HG02763 (cell line): ENCODE data around the gene IFIT1.
"Not testable (repeated sequence)": the region's sequence is repeated elsewhere in the genome, so short reads cannot be mapped to it uniquely, and the experiment has no call there.

Experiments
- ATAC-seq: cut with Tn5 transposase; IDR thresholded peaks from one replicate; pipeline ENCODE4 v1.9.1; 2021; ENCODE audit warnings: mild to moderate bottlenecking, moderate library complexity; ENCODE audit not compliant: unreplicated experiment

Gene IFIT1

DNA sequence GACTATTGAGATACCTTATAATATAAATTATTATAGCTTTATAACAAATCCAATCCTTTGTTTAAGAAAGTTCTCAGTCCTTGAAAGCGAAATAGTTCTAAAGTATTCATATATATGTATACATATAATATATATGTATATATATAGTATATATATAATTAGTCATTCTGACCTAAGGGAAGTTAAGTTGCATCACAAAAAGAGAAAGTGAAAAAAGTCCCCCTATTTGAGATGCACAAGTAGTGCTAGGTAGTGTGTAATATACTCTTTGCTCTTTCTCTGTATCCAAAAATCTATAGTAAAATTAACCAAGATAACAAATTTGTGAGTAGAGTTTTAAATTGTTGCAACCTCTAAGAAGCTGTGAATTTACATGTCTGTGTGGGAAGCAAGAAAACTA, 27.9 kb upstream of the IFIT1 start:
- ATAC-seq: no peak

DNA sequence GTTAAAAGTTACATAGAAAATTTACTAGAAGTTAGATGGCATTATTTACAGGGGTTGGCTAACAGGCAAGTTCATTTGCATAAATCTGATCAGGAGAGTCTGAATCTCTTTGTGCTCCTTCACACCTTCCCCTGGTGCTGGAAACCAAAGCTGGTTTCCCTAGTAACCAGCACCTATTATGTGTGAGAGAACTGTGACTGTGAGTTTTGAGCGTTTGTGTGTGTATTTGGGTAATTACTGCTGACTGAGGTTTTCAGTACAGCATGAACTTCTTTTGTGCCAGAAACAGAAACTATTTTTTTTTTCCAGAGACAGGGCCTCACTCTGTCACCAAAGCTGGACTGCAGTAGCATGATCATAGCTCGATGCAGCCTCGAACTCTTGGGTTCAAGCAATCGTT, 24.9 kb upstream of the IFIT1 start:
- peak; percentile 80 for ATAC-seq

DNA sequence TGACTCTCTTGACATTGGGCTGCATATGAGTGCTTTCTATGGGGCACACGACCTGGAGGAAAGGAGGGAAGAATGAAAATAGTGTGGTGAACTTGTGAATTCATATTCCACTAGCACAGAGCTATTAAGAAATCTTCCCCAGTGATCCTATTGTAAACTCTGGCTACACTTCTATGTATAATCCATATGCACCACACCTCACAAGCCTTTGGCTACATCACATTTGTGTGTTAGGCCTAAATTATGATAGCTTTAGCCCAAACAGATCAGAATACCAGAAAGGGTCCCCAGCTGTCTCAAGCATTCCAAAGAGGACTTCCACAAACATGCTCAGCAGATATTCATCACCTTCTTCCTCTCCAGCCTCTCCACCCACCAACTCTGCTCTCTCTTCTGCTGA, 24.3 kb upstream of the IFIT1 start:
- ATAC-seq: no peak

- ATAC-seq: no peak
Observed at GRCh38 chr10:89369156-89370105, 23.0 kb upstream of the IFIT1 start.

DNA sequence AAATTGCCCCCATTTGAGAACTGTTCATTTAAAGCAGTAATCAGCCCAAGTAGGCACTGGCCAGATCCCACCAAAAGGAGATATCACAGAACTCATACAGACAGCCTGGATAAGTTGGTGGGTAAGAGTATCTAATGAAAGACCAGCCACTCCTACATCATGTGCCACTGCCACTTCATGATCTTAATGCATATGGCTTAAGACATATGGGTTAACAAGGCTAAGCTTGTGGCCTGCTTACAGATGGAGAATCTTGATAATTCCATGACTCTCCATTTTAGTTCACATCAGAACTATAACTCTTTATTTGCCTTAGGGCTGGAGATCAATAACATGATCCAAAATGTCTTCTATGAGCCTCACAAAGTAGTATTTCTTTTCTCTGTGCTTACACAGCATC, 21.3 kb upstream of the IFIT1 start:
- no peak for ATAC-seq

DNA sequence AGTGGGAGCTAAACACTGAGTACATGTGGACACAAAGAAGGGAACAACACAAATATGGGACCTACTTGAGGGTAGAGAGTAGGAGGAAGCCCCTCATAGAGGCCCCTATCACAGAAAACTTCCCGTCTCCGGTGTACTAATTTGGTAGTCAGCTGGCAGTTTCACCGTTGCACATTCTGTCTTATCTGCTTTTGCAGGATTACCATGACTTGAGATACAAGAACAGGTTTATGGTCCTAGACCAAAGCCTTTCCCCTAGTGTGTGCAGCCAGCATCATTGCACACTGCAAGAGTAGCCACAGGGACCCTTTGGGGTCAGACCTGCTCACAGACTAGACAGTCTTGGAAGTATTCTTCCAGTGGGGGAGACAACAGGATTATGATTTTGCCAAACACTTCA, 20.4 kb upstream of the IFIT1 start:
- ATAC-seq: no peak

DNA sequence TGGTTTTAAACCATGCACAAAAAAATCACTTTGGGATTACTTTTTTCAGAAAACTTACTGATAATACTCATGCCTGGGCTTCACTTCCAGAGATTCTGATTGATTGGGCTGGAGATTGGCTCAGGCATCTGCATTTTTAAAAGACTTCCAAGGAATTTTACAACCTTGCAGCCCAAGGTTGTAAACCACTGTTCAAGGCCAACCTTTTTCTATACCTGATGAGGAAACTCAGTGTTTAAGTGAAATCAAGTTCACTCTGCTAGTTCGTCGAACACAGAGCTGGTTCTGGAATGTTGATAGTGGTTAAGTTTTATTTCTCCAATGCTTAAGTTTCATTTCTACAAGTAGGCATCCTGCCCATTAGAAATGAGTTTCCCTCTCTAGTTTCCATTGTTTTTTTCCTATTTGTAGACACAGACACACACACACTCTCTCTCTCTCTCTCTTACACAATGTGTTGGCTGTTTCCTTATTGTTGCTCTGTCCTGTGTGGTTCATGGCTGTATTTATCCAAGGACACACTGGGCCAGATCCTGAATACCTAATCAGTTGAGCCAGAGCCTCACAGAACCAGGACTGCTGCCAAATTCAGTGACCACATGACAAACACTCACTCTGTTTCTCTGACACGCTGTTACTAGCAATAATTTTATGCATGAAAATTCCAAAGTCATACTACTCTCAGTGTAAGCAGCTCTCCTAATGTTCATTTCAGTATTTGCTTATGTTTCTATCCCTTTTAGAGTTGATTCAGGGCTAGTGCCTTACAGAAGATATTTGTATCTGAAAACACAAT, 18.3 kb upstream of the IFIT1 start:
- ATAC-seq: no peak

GRCh38 chr10:89374713-89375141, 17.7 kb upstream of the IFIT1 start:
- ATAC-seq: no peak

DNA sequence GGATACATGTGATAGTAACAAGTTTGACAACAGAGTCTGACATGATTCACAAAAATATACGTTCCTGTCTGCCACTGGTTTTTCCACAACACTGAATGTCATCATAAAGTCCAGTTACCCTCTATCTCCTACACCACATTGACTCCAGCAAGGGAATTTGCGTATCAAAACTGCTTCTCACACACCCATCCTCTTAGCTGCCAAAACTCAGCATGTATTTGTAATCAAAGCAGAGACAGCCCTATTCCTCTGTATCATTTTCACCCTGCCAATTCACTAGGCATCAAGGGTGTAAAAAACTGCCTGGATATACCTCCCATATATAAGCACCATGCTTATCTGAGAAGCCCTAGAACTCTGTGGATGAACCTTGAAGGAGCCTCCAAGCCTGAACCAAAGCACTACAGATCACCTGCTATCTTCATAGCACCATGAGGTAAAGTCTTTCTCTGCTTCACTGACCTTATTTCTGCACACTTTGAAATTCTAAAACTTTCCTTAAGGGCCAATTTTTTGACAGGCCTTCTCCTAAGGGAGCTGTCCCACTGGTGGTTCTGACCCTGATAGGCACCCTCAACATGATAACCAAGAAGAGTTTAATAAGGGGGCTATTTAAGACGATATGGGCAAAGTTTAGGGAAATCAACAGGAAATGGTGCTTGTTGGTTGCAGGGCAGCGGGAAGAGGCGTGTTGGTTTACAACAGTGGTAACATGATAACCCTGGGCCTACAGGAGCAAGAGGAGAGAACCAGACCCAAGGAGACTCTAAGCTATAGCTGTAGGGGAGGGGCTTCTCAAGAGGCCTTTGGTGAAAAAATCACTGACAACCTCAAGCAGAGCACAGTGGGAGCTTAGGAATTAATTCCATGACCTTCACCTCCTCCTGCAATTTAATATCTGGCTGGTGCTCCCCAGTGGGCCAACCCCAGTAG, 14.5 kb upstream of the IFIT1 start, which contains the start of gene IFIT1B:
Gene IFIT1B, plus strand, starts transcription at position 352 of the 933 bp plus-strand sequence. Its CDS starts 80 bp downstream, at position 432.
- no peak for ATAC-seq

- ATAC-seq: no peak
Observed at GRCh38 chr10:89379103-89379502, 13.3 kb upstream of the IFIT1 start.

- ATAC-seq: no peak
Observed at GRCh38 chr10:89382757-89383156, 9.7 kb upstream of the IFIT1 start.

GRCh38 chr10:89384474-89385340, 7.7 kb upstream of the IFIT1 start:
- ATAC-seq: no peak

DNA sequence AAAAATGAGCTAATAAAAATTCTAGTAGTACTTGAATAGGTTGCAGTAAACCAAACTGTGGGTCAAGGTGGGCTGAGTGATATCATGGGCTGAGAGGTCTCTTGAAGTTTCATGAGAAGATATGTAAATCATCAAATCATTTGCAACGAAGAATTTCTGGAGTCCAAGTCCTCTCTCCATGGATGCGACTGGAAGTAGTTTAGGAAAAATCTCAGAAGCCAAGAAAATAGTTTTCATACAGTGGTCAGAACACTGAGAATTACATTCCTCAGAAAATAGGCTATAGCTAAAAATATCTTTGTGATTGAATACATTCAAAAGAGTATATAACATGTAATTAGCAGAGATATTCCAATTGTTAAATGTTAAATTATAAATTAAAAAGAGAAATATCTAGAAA, 3.6 kb upstream of the IFIT1 start:
- no peak for ATAC-seq

DNA sequence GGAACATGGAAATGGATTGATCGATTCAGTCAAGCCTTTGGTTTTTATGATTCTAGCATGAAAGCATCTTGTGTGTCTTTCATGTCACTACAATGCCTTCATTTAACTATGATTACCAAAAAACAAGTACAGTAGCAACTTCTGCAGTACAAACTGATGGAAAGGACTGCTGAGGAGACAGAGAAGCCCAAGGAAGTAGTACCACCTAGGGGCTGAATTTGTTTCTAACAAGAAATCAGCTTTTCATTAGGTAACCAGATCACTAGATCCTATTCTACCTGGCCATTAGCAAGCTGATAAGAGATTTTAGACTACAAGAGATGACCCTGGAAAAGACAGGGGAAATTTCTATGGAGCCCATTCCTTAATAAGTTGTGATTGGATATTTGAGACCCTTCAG, 3.2 kb upstream of the IFIT1 start:
- ATAC-seq: no peak

GRCh38 chr10:89390476-89391225, 1.8 kb upstream of the IFIT1 start:
- ATAC-seq: no peak

- ATAC-seq: not testable (repeated sequence)
Observed at GRCh38 chr10:89391226-89391576, 1.2 kb upstream of the IFIT1 start.

GRCh38 chr10:89392974-89393373, 551 bp downstream of the IFIT1 start:
- ATAC-seq: no peak

- ATAC-seq: no peak
Observed at GRCh38 chr10:89393898-89394297, 1.5 kb downstream of the IFIT1 start.

GRCh38 chr10:89395141-89395540, 2.7 kb downstream of the IFIT1 start:
- no peak for ATAC-seq
